T-helper 2 cell treated with Interferon-gamma antibody and Interleukin-4, amounts not matched to agents 100 ng/mL and 5 ng/mL, for 36 hours (primary cell): ENCODE measurements around the gene ETDA. TPM values are rescaled to one million over a fixed set of nuclear protein-coding genes. Genes with fewer than 3 reads are reported as not detected.
"Not testable (repeated sequence)": the region's sequence is repeated elsewhere in the genome, so short reads cannot be mapped to it uniquely, and the experiment has no call there.

Experiments used
- intact Hi-C: fragments of 100-400 bp; cut with micrococcal nuclease; formaldehyde crosslinking; loops from one replicate; pipeline ENCODE4 v1.15.1; 2023
- total RNA-seq: library from RNA; stranded (reverse); gene quantifications from 2 replicates; pipeline ENCODE4 v1.2.3, GENCODE V29; 2022

ETDA gene
- not detected in 2 replicates for total RNA-seq

DNA sequence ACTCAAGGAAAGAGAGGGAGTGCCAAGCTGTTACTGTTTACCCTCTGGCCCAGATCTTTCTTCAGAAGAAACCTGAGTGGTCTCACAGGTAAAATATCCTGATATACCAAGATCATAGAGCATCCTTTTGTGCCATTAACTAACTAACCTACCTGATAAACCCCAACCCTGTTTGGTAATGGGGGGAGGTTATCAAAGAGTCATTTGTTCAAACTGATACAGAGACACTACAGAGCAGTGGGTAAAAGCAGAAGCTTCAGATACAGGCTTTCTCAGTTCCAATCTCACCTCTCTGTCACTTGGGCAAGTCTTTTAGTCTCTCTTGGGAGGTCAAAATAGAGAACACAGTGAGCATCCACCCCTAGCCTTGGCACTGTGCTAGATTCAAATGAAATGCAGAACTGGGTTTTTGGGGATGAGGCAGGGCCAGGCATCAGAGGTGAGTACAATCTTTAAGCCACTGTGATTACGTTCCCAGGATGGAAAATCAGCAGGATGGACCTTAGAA, at the start of gene ETDA:
Gene ETDA (plus strand): TSS at position 51 of the 508 bp plus-strand sequence. CDS start 1,216 bp downstream, outside the sequence.
- intact Hi-C loops: not testable (repeated sequence)

DNA sequence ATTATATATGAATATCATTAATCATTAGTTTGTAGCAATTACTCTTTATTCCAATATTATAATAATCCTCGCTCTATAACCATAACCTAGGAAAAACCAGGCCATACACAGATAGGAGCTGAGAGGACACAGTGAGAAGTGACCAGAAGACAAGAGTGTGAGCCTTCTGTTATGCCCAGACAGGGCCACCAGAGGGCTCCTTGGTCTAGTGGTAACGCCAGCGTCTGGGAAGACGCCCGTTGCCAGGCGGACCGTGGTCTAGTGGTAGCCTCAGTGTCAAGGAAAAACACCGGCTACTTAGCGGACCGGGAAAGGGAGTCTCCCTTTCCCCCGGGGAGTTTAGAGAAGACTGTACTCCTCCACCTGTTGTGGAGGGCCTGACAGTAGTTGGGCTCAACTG, 45.4 kb upstream of the ETDA start:
- intact Hi-C loops: not testable (repeated sequence)

DNA sequence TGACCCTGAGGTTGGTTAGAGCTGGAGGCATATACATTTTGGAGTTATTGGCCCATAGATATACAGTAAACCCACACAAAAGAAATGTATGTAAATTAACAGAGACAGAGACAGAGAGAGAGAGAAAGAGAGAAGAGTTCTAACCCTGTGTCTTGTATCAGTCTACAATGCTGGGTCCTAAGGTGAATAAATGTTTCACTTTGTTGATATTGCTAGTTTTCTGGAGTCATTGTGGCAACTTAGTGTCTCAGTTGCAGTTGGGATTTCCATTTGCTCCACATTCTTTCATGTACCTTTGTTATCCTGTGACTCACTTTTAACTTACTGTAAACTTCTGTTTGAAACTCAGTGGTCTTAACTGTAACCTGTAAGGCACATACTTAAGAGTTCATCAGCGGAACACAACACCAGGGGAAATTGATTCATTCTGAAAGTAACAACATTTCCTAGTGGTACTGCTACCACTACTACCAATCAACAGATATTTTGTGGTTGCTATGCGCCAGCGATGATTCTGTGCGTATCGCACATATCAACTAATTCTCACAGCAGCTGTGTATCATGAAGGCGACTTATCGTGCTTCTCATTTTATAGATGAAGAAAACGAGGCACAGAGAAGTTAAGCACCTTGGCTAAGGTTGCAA, 38.5 kb upstream of the ETDA start:
- intact Hi-C loops: no loop called here

DNA sequence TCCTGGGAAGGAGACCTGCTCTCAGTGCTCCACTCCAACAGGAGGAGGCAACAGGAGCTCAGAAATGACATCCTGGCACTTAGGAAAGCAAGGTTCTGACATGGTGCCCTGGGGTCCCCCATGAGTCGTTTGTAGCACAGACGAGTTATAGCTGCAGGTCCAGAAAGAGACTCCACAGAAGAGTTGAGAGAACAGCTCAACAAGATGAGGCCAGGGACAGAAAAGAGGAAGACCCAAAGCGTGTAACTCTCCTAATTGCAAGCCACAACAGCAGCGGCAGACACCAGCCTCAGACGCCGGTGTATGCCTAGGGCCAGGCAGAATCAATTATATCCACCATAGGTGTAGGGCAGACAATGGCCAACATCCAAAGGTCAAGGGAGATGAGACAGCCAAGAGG, 5.9 kb upstream of the ETDA start:
- intact Hi-C loops: not testable (repeated sequence)

DNA sequence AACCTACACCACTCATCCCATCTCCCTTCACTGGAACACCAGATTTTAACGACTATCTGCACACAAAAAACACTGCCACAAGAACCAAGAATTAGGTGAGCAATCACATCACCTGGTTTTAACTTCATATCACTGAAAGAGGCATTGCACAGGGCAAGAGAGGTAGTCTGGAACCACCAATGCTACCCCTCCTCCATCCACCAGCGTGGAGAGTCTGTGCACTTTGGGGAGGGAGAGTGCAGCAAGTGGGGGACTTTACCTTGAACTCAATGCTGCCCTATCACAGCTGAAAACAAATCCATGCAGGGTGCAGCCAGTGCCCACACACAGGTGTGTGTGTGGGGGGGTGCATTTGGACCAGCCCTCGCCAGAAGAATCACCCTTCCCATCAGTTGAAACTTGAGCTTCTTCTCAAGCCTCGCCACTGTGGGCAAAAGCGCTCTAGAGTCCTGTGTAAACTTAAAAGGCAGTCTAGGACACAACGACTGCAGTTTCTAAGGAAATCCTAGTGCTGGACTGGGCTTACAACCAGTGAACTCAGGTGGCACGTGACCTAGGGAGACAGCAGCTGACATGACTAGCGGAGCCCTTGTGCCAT, 4.3 kb downstream of the ETDA start:
- intact Hi-C loops: not testable (repeated sequence)

DNA sequence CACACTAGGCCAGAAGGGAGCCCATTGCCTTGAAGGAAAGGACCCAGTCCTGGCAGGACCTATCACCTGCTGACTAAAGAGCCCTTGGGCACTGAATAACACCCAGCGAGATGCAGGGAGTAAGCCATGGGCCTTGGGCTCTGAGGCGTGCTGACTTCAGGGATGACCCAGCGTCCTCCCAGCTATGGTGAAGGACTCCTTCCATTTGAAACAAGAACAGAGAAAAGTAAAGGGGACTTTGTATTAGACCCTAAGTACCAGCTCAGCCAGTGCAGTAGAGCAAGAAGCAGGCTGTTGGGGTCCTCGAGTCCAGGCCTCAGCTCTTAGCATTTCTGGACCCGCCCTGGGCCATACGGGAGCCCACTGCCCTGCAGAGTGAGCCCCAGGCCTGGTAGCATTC, 5.1 kb downstream of the ETDA start:
- intact Hi-C loops: no loop called here

DNA sequence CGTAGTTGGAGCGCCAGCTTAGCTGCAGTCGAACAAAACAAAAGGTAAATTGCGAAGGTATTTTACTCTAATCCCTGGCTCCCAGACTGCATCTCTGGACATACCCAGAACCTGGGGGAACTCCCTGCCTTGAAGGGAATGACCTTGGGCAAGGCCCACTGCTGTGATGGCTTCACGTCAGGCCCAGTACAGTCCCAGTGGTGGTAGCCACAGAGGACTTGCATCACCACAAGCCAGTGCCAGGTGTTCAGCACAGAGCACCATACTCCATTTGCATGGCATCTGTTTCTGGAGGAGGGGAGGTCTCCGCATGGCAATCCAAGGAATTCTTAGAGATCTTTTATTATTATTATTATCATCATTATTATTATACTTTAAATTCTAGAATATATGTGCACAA, 5.6 kb downstream of the ETDA start:
- intact Hi-C loops: no loop called here

DNA sequence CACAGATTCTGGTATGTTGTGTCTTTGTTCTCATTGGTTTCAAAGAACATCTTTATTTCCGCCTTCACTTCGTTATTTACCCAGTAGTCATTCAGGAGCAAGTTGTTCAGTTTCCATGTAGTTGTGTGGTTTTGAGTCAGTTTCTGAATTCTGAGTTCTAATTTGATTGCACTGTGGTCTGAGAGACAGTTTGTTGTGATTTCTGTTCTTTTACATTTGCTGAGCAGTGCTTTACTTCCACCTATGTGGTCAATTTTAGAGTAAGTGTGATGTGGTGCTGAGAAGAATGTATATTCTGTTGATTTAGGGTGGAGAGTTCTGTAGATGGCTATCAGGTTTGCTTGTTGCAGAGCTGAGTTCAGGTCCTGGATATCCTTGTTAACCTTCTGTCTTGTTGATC, 9.1 kb downstream of the ETDA start:
- intact Hi-C loops: not testable (repeated sequence)

DNA sequence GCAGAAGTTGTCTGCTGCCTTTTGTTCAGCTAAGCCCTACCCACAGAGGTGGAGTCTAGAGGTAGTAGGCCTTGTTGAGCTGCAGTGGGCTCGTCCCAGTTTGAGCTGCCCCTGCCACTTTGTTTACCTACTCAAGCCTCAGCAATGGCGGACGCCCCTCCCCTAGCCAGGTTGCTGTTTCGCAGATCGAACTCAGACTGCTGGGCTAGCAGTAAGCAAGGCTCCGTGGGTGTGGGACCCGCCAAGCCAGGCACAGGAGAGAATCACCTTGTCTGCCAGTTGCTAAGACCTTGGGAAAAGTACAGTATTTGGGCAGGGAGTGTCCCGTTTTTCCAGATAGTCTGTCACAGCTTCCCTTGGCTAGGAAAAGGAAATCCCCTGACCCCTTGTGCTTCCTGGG, 11.5 kb downstream of the ETDA start:
- intact Hi-C loops: not testable (repeated sequence)

DNA sequence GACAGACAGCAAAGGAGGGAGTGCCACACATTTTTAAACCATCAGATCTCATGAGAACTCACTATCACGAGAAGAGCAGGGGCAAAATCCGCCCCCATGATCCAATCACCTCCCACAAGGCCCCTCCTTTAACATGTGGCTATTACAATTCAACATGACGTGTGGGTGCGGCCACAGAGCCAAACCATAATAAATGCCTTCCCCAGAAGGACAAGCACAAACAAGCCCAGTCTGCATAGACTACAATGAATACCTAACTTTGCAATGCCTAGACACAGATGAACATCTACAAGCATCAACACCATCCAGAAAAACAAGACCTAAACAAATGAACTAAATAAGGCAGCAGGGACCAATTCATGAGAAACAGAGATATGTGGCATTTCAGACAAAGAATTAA, 12.3 kb downstream of the ETDA start:
- intact Hi-C loops: no loop called here

DNA sequence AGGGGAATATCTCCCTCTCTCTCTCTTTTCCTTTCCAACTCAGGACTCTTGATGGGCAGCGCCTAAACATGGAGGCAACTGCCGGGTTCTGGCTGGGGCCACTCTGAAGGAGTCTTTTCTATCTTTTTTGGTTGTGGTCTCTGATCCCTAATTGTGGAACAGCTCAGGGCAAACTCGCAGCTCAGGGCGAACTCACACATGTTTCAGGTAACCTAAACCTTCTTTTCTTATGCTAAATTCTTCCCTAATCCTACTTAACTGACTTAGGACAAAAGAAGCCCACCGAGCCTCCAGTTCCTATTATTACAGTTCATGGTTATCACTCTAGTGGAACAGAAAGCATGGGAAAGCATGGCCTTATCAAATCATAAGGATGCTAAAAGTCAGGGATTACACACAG, 21.3 kb downstream of the ETDA start:
- intact Hi-C loops: no loop called here

DNA sequence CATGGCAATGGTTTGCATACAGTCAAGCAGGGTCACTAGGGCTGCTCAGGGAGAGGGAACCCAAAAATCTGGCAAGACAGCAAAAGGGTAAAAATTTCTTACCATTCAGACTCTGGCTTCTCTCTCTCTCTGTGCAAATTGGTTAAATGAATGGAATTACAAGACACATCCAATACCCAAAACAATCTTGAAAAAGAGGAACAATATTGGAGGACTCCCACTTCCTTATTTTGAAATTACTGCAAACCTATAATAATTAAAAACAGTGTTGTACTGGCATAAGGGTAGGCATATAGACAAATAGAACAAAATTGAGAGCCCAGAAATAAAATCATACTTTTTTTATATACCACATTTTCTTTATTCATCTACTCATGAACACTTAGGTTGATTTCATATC, 24.1 kb downstream of the ETDA start:
- intact Hi-C loops: no loop called here

DNA sequence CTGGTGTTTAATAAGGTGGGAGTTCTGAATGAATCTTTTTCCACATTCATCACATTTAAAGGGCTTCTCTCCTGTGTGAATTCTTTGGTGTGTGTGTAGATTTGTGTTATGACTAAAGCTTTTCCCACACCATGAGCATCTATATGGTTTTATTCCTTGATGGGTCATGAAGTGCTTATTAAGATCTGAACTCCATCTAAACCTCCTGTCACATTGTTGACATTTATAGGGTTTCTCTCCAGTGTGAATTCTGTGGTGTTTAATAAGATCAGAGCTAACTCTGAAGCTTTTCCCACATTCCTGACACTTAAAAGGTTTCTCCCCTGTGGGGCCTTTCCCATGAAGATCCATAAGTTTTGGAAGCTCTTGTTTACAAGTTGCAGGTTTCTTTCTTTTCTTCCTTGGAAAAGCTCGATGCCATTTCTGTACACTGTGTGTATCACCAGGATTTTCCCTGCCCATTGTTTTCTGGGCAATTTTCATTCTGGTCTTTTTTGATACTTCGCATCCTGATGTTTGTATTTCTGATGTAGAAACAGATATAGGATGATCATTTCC, 35.5 kb downstream of the ETDA start:
- intact Hi-C loops: no loop called here

DNA sequence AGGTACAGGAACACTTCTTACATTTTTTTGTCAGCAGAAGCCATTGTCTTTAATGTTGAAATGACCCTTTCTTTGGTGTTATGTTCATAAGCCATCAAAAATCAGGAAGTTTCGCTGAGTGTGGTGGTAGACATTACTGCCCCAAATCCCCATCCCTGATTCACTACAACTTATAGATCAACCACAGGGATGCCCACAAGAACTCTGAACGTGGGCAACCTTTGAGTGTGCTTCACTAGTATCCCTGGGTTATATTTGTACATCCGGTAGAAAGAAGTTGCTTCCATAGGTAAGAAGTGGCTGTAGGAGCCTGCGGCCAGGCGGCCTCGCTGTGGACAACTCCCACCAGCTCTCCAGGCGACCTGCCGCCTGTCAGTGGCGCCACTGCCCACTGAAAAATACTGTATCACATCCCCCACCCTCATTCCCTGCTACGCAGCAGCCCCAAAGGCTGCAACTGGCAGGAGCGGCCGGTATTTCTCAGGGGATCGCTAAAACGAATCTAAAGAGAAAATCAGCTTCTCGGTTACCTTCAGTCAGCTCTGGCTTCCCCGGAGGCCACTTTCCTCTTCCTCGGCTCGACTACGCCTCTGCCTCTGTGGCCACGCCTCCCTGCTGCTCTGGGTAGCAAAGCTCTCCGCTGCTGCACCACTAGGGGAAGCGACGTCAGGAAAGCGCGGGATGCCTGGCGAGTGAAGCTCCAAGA, 43.5 kb downstream of the ETDA start:
- intact Hi-C loops: no loop called here

DNA sequence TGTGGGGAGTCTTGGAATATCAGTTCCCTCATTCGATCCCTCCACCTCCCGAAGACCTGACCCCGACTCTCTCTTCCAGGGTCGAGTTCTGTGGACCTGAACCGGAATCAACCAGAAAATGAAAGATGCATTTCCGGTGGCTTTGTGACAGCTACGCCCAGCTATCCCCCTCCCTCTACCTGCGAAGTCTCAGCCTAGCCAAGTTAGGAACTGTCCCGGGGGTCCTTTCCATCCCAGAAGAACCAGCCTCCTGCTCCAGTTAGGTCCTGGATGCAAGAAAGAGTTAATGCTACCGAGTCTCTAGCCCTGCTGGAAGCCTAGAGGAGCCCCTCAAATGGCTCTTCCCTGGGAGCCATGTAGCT, 44.1 kb downstream of the ETDA start:
- intact Hi-C loops: no loop called here

DNA sequence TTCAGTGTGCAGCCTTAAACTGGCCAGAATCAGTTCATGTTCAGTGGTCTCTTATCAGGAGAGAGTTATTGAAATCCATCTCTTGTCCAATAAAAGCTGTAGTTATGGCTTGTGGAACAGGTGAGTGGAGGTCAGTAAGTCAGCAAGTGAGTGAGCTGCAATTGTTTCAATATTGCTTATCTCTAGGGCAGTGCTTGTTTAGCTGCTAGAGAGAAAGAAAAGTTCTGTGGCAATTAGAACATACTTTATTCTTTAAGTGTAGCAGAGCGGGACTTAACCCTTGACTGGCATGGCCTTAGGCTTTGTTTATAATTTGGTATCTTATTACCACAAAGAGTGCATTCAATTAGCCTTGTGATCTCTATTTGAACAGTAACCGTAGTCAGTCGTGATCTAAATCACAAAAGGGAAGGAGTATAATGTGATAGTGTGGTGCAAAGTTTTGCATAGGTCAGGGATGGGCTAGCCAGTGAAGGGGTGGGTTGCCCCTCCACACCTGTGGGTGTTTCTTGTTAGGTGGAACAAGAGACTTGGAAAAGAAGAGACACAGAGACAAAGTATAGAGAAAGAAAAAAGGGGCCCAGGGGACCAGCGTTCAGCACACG, 50.5 kb downstream of the ETDA start:
- intact Hi-C loops: no loop called here

Other genes starting within 250 kb of the ETDA start
- 0.20 and 0.30 TPM in 2 replicates for gene RTL8B, start 229.5 kb upstream of the ETDA start, total RNA-seq
- gene RTL8C, start 219.7 kb upstream of the ETDA start, total RNA-seq: 18.5 and 19.7 TPM in 2 replicates
- gene RTL8A, start 199.9 kb upstream of the ETDA start, total RNA-seq: 12.0 and 13.1 TPM in 2 replicates
- gene SMIM10L2B, start 153.3 kb upstream of the ETDA start, total RNA-seq: not detected in 2 replicates
- not detected in 2 replicates for gene ETDB, start 131.5 kb upstream of the ETDA start, total RNA-seq
- not detected in 2 replicates for gene CT55, start 80.7 kb upstream of the ETDA start, total RNA-seq
- gene ETDC, start 57.4 kb downstream of the ETDA start, total RNA-seq: not detected in 2 replicates
- gene ZNF75D, start 92.0 kb downstream of the ETDA start, total RNA-seq: 11.0 and 12.4 TPM in 2 replicates
- 3.4 and 3.5 TPM in 2 replicates for gene ZNF449, start 92.7 kb downstream of the ETDA start, total RNA-seq
- 0.48 and 0.55 TPM in 2 replicates for gene SMIM10L2A, start 169.9 kb downstream of the ETDA start, total RNA-seq